H1 (cell line): Measurements from ENCODE around the gene TMTC2. TPM values are rescaled to one million over a fixed set of nuclear protein-coding genes. Genes with fewer than 3 reads are reported as not detected.

Experiments
- SIN3A ChIP-seq, 2 experiments: IDR thresholded peaks in 1 of 2; conservative IDR thresholded peaks in 1 of 2; 2 replicates each; pipeline ENCODE4 v1.6.1; 2011 to 2012; ENCODE audit warnings: low read length in 2 of 2, improper control_type of control experiment in 1 of 2, low read depth in 1 of 2, mild to moderate bottlenecking in 1 of 2
- polyA plus RNA-seq, 7 experiments: library from polyadenylated mRNA; depleted of rRNA in 3 of 7; stranded (reverse) in 5 of 7; unstranded in 2 of 7; fragments of >200 nt in 5 of 7; fragments of 200-250 nt in 2 of 7; gene quantifications; 1 replicate in 5 of 7; 2 replicates in 1 of 7; 4 replicates in 1 of 7; pipeline versions ENCODE4 v1.2.1 to v1.2.3, GENCODE V29; 2011 to 2013; ENCODE audit warnings: missing spikeins in 2 of 7, mixed read lengths in 2 of 7
- total RNA-seq: library from RNA; stranded (reverse); fragmentation: NEBNext Ultra II Directional; extraction: Animal tissue kit (Norgen Biotek cat#: 25700); gene quantifications from 2 replicates; pipeline ENCODE4 v1.2.1, GENCODE V29; 2021
- TF ChIP-seq, protein P1 (sequence below): IDR thresholded peaks from 2 replicates; pipeline ENCODE4 v1.6.1; 2011; ENCODE audit warnings: low read depth, mild to moderate bottlenecking, low read length; ENCODE audit not compliant: insufficient read depth

The TMTC2 gene
- total and polyA plus RNA-seq, 2 of the 8 experiments (the other 6 are each of a cell fraction or from before 2014, with no cell fraction given), result 2.3 to 3.9 TPM

DNA sequence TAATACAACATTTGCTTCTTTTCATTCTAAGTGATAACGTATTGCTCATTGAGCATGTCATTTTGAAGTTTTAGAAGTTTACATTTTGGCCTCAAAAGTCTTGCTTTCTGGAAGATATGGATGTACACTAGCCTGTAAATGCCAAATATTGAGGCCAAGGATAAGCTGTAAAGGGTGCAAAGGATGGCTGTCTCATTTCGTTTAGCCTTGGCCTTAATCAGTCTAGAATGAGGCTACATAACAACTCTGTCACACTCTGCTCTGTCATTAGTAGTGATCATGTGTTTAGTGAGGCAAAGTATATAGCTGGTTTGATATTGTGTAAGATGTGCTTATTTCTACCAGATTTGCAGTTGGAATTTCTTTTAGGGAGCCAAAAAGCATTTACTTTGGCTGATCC is 344.5 kb downstream of the TMTC2 start (continued):
- TF ChIP-seq, protein P1, sequence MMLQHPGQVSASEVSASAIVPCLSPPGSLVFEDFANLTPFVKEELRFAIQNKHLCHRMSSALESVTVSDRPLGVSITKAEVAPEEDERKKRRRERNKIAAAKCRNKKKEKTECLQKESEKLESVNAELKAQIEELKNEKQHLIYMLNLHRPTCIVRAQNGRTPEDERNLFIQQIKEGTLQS, result no peak
- TF ChIP-seq SIN3A (conservative IDR thresholded peaks at IDR 0.05 in 1 of 2, IDR thresholded peaks at IDR 0.05 in 1 of 2; ENCODE audit: low read depth in 1 of 2, low read length in 2 of 2), result no peak
